MM.1S (cell line): Measurements from ENCODE around the gene FAM50A.

ENCODE experiments used
- DNase-seq: peaks from one replicate; pipeline ENCODE4 v3.0.0-alpha.2; 2015
- H2AFZ ChIP-seq: fragments of 300-600 bp; sonication (generic); 2 replicates; pipeline ENCODE4 v1.6.0; 2016; ENCODE audit warnings: antibody characterized with exemption, low read length
- H3F3A ChIP-seq: fragments of 300-600 bp; sonication (generic); 2 replicates; pipeline ENCODE4 v1.6.1; 2016; ENCODE audit warnings: mild to moderate bottlenecking, antibody characterized with exemption, low read length, moderate library complexity, mixed read lengths; ENCODE audit not compliant: insufficient read depth
- H3K27ac ChIP-seq: fragments of 300-600 bp; sonication (generic); 2 replicates; pipeline ENCODE4 v1.5.1; 2016; ENCODE audit warnings: mild to moderate bottlenecking, low read length
- H3K27me3 ChIP-seq: fragments of 300-600 bp; sonication (generic); replicated peaks from 2 replicates; pipeline ENCODE4 v1.6.0; 2016; ENCODE audit warnings: low read length; ENCODE audit not compliant: insufficient read depth
- H3K36me3 ChIP-seq: fragments of 300-600 bp; sonication (generic); replicated peaks from 2 replicates; pipeline ENCODE4 v1.6.1; 2016; ENCODE audit warnings: mild to moderate bottlenecking, low read length, mixed read lengths; ENCODE audit not compliant: insufficient read depth
- H3K4me1 ChIP-seq: fragments of 300-600 bp; sonication (generic); 2 replicates; pipeline ENCODE4 v1.6.1; 2016; ENCODE audit warnings: low read length, mixed read lengths
- H3K4me2 ChIP-seq: fragments of 300-600 bp; sonication (generic); 2 replicates; pipeline ENCODE4 v1.6.0; 2016; ENCODE audit warnings: low read depth, low read length
- H3K4me3 ChIP-seq: fragments of 300-600 bp; sonication (generic); 2 replicates; pipeline ENCODE4 v1.5.1; 2016; ENCODE audit warnings: low read length, mixed read lengths
- H3K79me2 ChIP-seq: fragments of 300-600 bp; sonication (generic); 2 replicates; pipeline ENCODE4 v1.6.1; 2016; ENCODE audit warnings: mixed run types, low read length, mixed read lengths
- H3K9ac ChIP-seq: fragments of 300-600 bp; sonication (generic); 2 replicates; pipeline ENCODE4 v1.6.1; 2016; ENCODE audit warnings: low read length, mixed read lengths
- H3K9me2 ChIP-seq: fragments of 300-600 bp; sonication (generic); replicated peaks from 2 replicates; pipeline ENCODE4 v1.6.1; 2016; ENCODE audit warnings: mild to moderate bottlenecking, low read length, mixed read lengths; ENCODE audit not compliant: insufficient read depth
- H3K9me3 ChIP-seq: fragments of 300-600 bp; sonication (generic); replicated peaks from 2 replicates; pipeline ENCODE4 v1.6.1; 2016; ENCODE audit warnings: mild to moderate bottlenecking, low read length, mixed read lengths; ENCODE audit not compliant: insufficient read depth
- H4K20me1 ChIP-seq: fragments of 300-600 bp; sonication (generic); 2 replicates; pipeline ENCODE4 v1.6.1; 2016; ENCODE audit warnings: mild to moderate bottlenecking, low read length, moderate library complexity, mixed read lengths; ENCODE audit not compliant: insufficient read depth
- CTCF ChIP-seq: fragments of 300-600 bp; sonication (generic); IDR thresholded peaks from 2 replicates; pipeline ENCODE4 v1.5.1; 2016; ENCODE audit warnings: antibody characterized with exemption, low read length, mixed read lengths
- EZH2 ChIP-seq: fragments of 300-600 bp; sonication (generic); optimal IDR thresholded peaks from 2 replicates; pipeline ENCODE3; 2017; ENCODE audit warnings: low read depth, mild to moderate bottlenecking, antibody characterized with exemption, low read length, mixed read lengths
- EZH2phosphoT487 ChIP-seq: fragments of 300-600 bp; sonication (generic); IDR thresholded peaks from 2 replicates; pipeline ENCODE4 v1.6.1; 2018; ENCODE audit warnings: antibody characterized with exemption, low read length

The FAM50A gene

DNA sequence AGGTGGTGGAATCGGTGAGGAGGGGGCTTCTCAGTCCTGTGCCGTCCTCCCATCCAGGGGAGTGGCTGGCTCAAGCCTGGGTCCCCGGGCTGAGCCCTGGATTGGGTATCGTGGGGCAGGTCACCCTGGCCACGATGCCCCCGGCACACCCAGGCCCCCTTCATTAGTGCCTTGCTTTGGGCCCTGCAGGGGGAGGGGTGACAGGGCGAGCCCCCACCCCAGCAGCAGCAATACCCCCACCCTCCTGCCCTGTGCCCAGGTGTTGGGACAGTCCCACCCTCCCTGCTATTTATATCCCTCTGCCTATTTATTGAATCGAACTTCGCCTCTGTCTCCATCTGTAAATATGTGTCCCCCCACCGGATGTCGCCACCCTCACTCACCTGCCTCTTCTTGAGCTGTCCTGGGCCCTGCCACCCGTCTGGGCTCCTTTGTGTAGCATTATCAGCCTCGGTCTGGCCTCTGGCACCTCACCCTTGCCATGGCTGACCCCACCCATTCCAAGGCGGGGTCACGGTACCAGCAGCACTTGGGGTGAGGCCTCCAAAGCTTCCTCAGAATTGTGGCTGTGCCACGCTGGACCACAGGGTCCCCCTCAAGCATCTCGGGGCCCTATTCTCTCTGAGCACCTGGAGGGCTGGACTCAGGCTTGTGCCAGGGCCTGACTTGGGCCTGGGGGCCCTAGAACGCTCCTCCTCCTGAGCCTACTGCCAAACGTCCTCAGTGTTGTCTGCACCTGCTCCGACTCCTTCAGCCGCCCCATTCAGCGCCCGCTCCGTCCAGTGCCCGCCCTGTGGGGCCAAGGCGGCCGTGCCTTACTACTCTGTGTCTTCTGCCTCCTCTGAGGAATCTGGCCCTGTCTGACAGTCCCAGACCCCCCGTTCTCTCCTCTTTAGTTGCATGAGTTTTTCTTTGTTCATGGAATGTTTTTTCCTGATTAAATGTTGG lies 29.0 kb downstream of the FAM50A start:
- no peak for DNase-seq
- H3K9me3 ChIP-seq = no peaks in the 10 kb centered on the region
- H3K36me3 ChIP-seq = no peaks in the 10 kb centered on the region
- no peaks in the 10 kb centered on the region for H3F3A ChIP-seq
- H3K79me2 ChIP-seq = no peaks in the 10 kb centered on the region
- no peaks in the 10 kb centered on the region for H3K27me3 ChIP-seq
- TF ChIP-seq EZH2phosphoT487 (no peak), EZH2 (no peak), CTCF (no peak)
- H4K20me1 ChIP-seq = no peaks in the 10 kb centered on the region
- H3K4me2 ChIP-seq = no peak overlapping the region
- H3K27ac ChIP-seq = no peak overlapping the region
- no peak overlapping the region for H3K4me3 ChIP-seq
- H3K9me2 ChIP-seq = no peaks in the 10 kb centered on the region
- H3K9ac ChIP-seq = no peak overlapping the region
- no peak overlapping the region for H2AFZ ChIP-seq
- no peaks in the 10 kb centered on the region for H3K4me1 ChIP-seq

DNA sequence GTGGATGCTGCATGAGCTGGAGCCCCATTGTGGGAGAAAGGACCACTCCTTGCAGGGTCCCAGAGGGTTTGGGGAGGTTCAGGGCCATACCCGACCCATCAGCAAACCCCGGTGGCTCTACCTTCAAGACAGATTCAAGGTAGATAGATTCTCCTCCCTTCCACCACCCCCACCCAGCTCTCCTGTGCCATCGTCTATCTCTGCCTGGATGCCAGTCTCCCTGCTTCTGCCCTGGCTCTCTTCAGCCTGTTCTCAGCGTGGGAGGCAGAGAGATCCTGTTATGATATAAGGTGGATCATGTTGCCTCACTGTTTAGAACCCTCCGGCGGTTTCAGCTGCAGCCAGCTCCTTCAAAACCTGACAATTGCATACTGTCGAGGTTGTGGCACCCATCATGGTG lies 29.7 kb downstream of the FAM50A start:
- Histone ChIP-seq H3K9ac (no peak overlapping the region), H3K4me1 (no peaks in the 10 kb centered on the region), H3K27me3 (no peaks in the 10 kb centered on the region), H3K79me2 (no peaks in the 10 kb centered on the region), H3K36me3 (no peaks in the 10 kb centered on the region), H3K4me2 (no peak overlapping the region), H2AFZ (no peak overlapping the region), H3K9me3 (no peaks in the 10 kb centered on the region), H3K4me3 (no peak overlapping the region), H3K9me2 (no peaks in the 10 kb centered on the region), H4K20me1 (no peaks in the 10 kb centered on the region), H3K27ac (no peak overlapping the region), H3F3A (no peaks in the 10 kb centered on the region)
- DNase-seq = no peak
- TF ChIP-seq EZH2phosphoT487 (no peak), EZH2 (no peak), CTCF (no peak)

- Histone ChIP-seq H3F3A (no peaks in the 10 kb centered on the region), H3K36me3 (no peaks in the 10 kb centered on the region), H3K27me3 (no peaks in the 10 kb centered on the region), H3K79me2 (no peaks in the 10 kb centered on the region), H4K20me1 (no peaks in the 10 kb centered on the region), H3K9ac (no peak overlapping the region), H3K9me2 (no peaks in the 10 kb centered on the region), H3K4me1 (no peaks in the 10 kb centered on the region), H3K4me2 (no peak overlapping the region), H3K27ac (no peak overlapping the region), H2AFZ (no peak overlapping the region), H3K9me3 (no peaks in the 10 kb centered on the region), H3K4me3 (no peak overlapping the region)
- DNase-seq = no peak
- TF ChIP-seq CTCF (no peak), EZH2 (no peak), EZH2phosphoT487 (no peak)
Observed at GRCh38 chrX:154476821-154477220, 32.9 kb downstream of the FAM50A start.
